ENCODE data around the gene NMD3. TPM values are rescaled to one million over a fixed set of nuclear protein-coding genes. Genes with fewer than 3 reads are reported as not detected.
"Not testable (repeated sequence)": the region's sequence is repeated elsewhere in the genome, so short reads cannot be mapped to it uniquely, and the experiment has no call there.

Gene NMD3
- total RNA-seq, 1 donor, result 44.7 TPM

- DNase-seq (ENCODE audit: low read depth in 2 of 3, low spot score in 2 of 3), result peak; percentile 4 to 84 (median 46)
These were observed 53.7 kb downstream of the NMD3 start for GRCh38 chr3:161274691-161275298.

GRCh38 chr3:161275919-161276318 lies 54.8 kb downstream of the NMD3 start:
- DNase-seq (ENCODE audit: low read depth in 2 of 3, low spot score in 2 of 3), result no peak

- not testable (repeated sequence) for DNase-seq (ENCODE audit: low read depth in 2 of 3, low spot score in 2 of 3)
These were observed 61.3 kb downstream of the NMD3 start for GRCh38 chr3:161282387-161282786.

- no peak for DNase-seq (ENCODE audit: low read depth in 2 of 3, low spot score in 2 of 3)
These were observed 63.9 kb downstream of the NMD3 start for GRCh38 chr3:161284989-161285388.

GRCh38 chr3:161289174-161289573 lies 68.1 kb downstream of the NMD3 start:
- no peak for DNase-seq (ENCODE audit: low read depth in 2 of 3, low spot score in 2 of 3)

GRCh38 chr3:161291191-161291901 lies 70.2 kb downstream of the NMD3 start:
- DNase-seq (ENCODE audit: low read depth in 2 of 3, low spot score in 2 of 3), result no peak

GRCh38 chr3:161293381-161293780 lies 72.3 kb downstream of the NMD3 start:
- no peak for DNase-seq (ENCODE audit: low read depth in 2 of 3, low spot score in 2 of 3)

- DNase-seq (ENCODE audit: low read depth in 2 of 3, low spot score in 2 of 3), result no peak
These were observed 74.2 kb downstream of the NMD3 start for GRCh38 chr3:161295325-161295724.

- DNase-seq (ENCODE audit: low read depth in 2 of 3, low spot score in 2 of 3), result no peak
These were observed 75.7 kb downstream of the NMD3 start for GRCh38 chr3:161296814-161297213.

Small RNA genes within 50 kb of the gene (small RNA-seq; reads per million reads assigned to genes)
- gene AC108738.1, result not detected

Other genes starting within 250 kb of the NMD3 start
- gene B3GALNT1, start 116.0 kb upstream of the NMD3 start, total RNA-seq, result 12.7 TPM
- under 0.01 TPM for gene SPTSSB, start 150.2 kb downstream of the NMD3 start, total RNA-seq

Measured in hematopoietic multipotent progenitor cell (in vitro differentiated cells).